Measurements from ENCODE around the gene ARL14EP.

The ARL14EP gene

GRCh38 chr11:30344085-30344484 lies 21.2 kb downstream of the ARL14EP start:
- Histone ChIP-seq H3K36me3 (replicated peaks) (no peaks in the 10 kb centered on the region; the same call in 1 of the 2 replicates), H3K27me3 (ENCODE audit: low read depth) (no peaks in the 10 kb centered on the region), H3K4me1 (no peaks in the 10 kb centered on the region), H3K4me3 (no peak overlapping the region), H3K9me3 (no peaks in the 10 kb centered on the region)
- in situ Hi-C loops (cut with MboI; ENCODE audit: low sequenced_read_pairs) = loop anchor here (10.0 kb wide), 1 partner anchor 511 kb away; no protein-coding TSS in a partner anchor
- no peak for DNase-seq (ENCODE audit: low spot score in 2 of 2)

GRCh38 chr11:30345644-30346043 lies 22.7 kb downstream of the ARL14EP start:
- H3K9me3 ChIP-seq = no peaks in the 10 kb centered on the region
- in situ Hi-C loops (cut with MboI; ENCODE audit: low sequenced_read_pairs) = loop anchor here (10.0 kb wide), 1 partner anchor 509 kb away; no protein-coding TSS in a partner anchor
- no peak for DNase-seq (ENCODE audit: low spot score in 2 of 2)
- H3K27me3 ChIP-seq (ENCODE audit: low read depth) = no peaks in the 10 kb centered on the region
- no peak overlapping the region for H3K4me3 ChIP-seq
- H3K4me1 ChIP-seq = no peaks in the 10 kb centered on the region
- H3K36me3 ChIP-seq (replicated peaks) = no peaks in the 10 kb centered on the region; the same call in 1 of the 2 replicates

- Histone ChIP-seq H3K9me3 (no peaks in the 10 kb centered on the region), H3K27me3 (ENCODE audit: low read depth) (no peaks in the 10 kb centered on the region), H3K4me1 (no peaks in the 10 kb centered on the region), H3K4me3 (no peak overlapping the region), H3K36me3 (replicated peaks) (no peaks in the 10 kb centered on the region)
- DNase-seq (ENCODE audit: low spot score in 2 of 2) = peak; percentile 17 to 74
- in situ Hi-C loops (cut with MboI; ENCODE audit: low sequenced_read_pairs) = loop anchor here (10.0 kb wide), 1 partner anchor 509 kb away; no protein-coding TSS in a partner anchor
Observed at GRCh38 chr11:30346068-30346688, 23.3 kb downstream of the ARL14EP start.

GRCh38 chr11:30348035-30348434 lies 25.1 kb downstream of the ARL14EP start:
- H3K36me3 ChIP-seq (replicated peaks) = no peaks in the 10 kb centered on the region
- in situ Hi-C loops (cut with MboI; ENCODE audit: low sequenced_read_pairs) = loop anchor here (10.0 kb wide), 1 partner anchor 507 kb away; no protein-coding TSS in a partner anchor

GRCh38 chr11:30349885-30350284 lies 27.0 kb downstream of the ARL14EP start:
- Histone ChIP-seq H3K36me3 (replicated peaks) (no peaks in the 10 kb centered on the region), H3K4me1 (no peaks in the 10 kb centered on the region), H3K4me3 (no peak overlapping the region), H3K27me3 (ENCODE audit: low read depth) (no peaks in the 10 kb centered on the region), H3K9me3 (no peaks in the 10 kb centered on the region)
- no peak for DNase-seq (ENCODE audit: low spot score in 2 of 2)
- in situ Hi-C loops (cut with MboI; ENCODE audit: low sequenced_read_pairs) = loop anchor here (10.0 kb wide), 1 partner anchor 505 kb away; no protein-coding TSS in a partner anchor

More at GRCh38 chr11:30348035-30348434, 25.1 kb downstream of the ARL14EP start:
- Histone ChIP-seq H3K4me1 (no peaks in the 10 kb centered on the region), H3K9me3 (no peaks in the 10 kb centered on the region), H3K4me3 (no peak overlapping the region), H3K27me3 (ENCODE audit: low read depth) (no peaks in the 10 kb centered on the region)
- DNase-seq (ENCODE audit: low spot score in 2 of 2) = no peak

- no peak for DNase-seq (ENCODE audit: low spot score in 2 of 2)
- no peak overlapping the region for H3K4me3 ChIP-seq
- H3K4me1 ChIP-seq = no peaks in the 10 kb centered on the region
- H3K36me3 ChIP-seq (replicated peaks) = no peaks in the 10 kb centered on the region
- no peaks in the 10 kb centered on the region for H3K9me3 ChIP-seq
- in situ Hi-C loops (cut with MboI; ENCODE audit: low sequenced_read_pairs) = no loop called here
- H3K27me3 ChIP-seq (ENCODE audit: low read depth) = no peaks in the 10 kb centered on the region
Observed at GRCh38 chr11:30350384-30350783, 27.5 kb downstream of the ARL14EP start.

GRCh38 chr11:30351061-30351460 lies 28.2 kb downstream of the ARL14EP start:
- H3K4me3 ChIP-seq = no peak overlapping the region
- H3K4me1 ChIP-seq = no peaks in the 10 kb centered on the region
- no peak for DNase-seq (ENCODE audit: low spot score in 2 of 2)
- in situ Hi-C loops (cut with MboI; ENCODE audit: low sequenced_read_pairs) = no loop called here
- no peaks in the 10 kb centered on the region for H3K27me3 ChIP-seq (ENCODE audit: low read depth)
- H3K36me3 ChIP-seq (replicated peaks) = no peaks in the 10 kb centered on the region
- no peaks in the 10 kb centered on the region for H3K9me3 ChIP-seq

- no peak for DNase-seq (ENCODE audit: low spot score in 2 of 2)
- in situ Hi-C loops (cut with MboI; ENCODE audit: low sequenced_read_pairs) = no loop called here
- Histone ChIP-seq H3K4me1 (no peaks in the 10 kb centered on the region), H3K36me3 (replicated peaks) (no peaks in the 10 kb centered on the region), H3K4me3 (no peak overlapping the region), H3K27me3 (ENCODE audit: low read depth) (no peaks in the 10 kb centered on the region), H3K9me3 (no peaks in the 10 kb centered on the region)
Observed at GRCh38 chr11:30356391-30356790, 33.5 kb downstream of the ARL14EP start.

- H3K4me1 ChIP-seq = no peaks in the 10 kb centered on the region
- H3K27me3 ChIP-seq (ENCODE audit: low read depth) = no peaks in the 10 kb centered on the region
- no peaks in the 10 kb centered on the region for H3K9me3 ChIP-seq
- in situ Hi-C loops (cut with MboI; ENCODE audit: low sequenced_read_pairs) = no loop called here
- DNase-seq (ENCODE audit: low spot score in 2 of 2) = no peak
- H3K36me3 ChIP-seq (replicated peaks) = no peaks in the 10 kb centered on the region
- H3K4me3 ChIP-seq = no peak overlapping the region
Observed at GRCh38 chr11:30357872-30358271, 35.0 kb downstream of the ARL14EP start.

GRCh38 chr11:30358536-30358935 lies 35.6 kb downstream of the ARL14EP start:
- H3K9me3 ChIP-seq = no peaks in the 10 kb centered on the region
- H3K36me3 ChIP-seq (replicated peaks) = no peaks in the 10 kb centered on the region
- no peak overlapping the region for H3K4me3 ChIP-seq
- H3K27me3 ChIP-seq (ENCODE audit: low read depth) = no peaks in the 10 kb centered on the region
- H3K4me1 ChIP-seq = no peaks in the 10 kb centered on the region
- in situ Hi-C loops (cut with MboI; ENCODE audit: low sequenced_read_pairs) = no loop called here
- no peak for DNase-seq (ENCODE audit: low spot score in 2 of 2)

- in situ Hi-C loops (cut with MboI; ENCODE audit: low sequenced_read_pairs) = no loop called here
Observed at GRCh38 chr11:30360741-30361140, 37.8 kb downstream of the ARL14EP start.

GRCh38 chr11:30364139-30364836 lies 41.4 kb downstream of the ARL14EP start:
- H3K4me3 ChIP-seq = no peak overlapping the region
- H3K27me3 ChIP-seq (ENCODE audit: low read depth) = no peaks in the 10 kb centered on the region
- DNase-seq (ENCODE audit: low spot score in 2 of 2) = peak in 1 of 2 experiments; percentile 23
- in situ Hi-C loops (cut with MboI; ENCODE audit: low sequenced_read_pairs) = no loop called here
- peaks cover 3% of the 10 kb centered on the region; the same call in 1 of the 2 replicates for H3K4me1 ChIP-seq
- H3K9me3 ChIP-seq = no peaks in the 10 kb centered on the region
- H3K36me3 ChIP-seq (replicated peaks) = no peaks in the 10 kb centered on the region

More at GRCh38 chr11:30360741-30361140, 37.8 kb downstream of the ARL14EP start:
- Histone ChIP-seq H3K4me1 (peaks cover 3% of the 10 kb centered on the region; the same call in 1 of the 2 replicates), H3K36me3 (replicated peaks) (no peaks in the 10 kb centered on the region), H3K9me3 (no peaks in the 10 kb centered on the region), H3K27me3 (ENCODE audit: low read depth) (no peaks in the 10 kb centered on the region), H3K4me3 (no peak overlapping the region)
- DNase-seq (ENCODE audit: low spot score in 2 of 2) = no peak

- Histone ChIP-seq H3K36me3 (replicated peaks) (no peaks in the 10 kb centered on the region), H3K4me3 (no peak overlapping the region), H3K27me3 (ENCODE audit: low read depth) (no peaks in the 10 kb centered on the region), H3K4me1 (peaks cover 3% of the 10 kb centered on the region; the same call in 1 of the 2 replicates), H3K9me3 (no peaks in the 10 kb centered on the region)
- no peak for DNase-seq (ENCODE audit: low spot score in 2 of 2)
- in situ Hi-C loops (cut with MboI; ENCODE audit: low sequenced_read_pairs) = no loop called here
Observed at GRCh38 chr11:30364837-30365482, 42.1 kb downstream of the ARL14EP start.
